ENCODE data around the gene VSIR.

VSIR gene

GRCh38 chr10:71749396-71749795 lies 23.9 kb downstream of the VSIR start:
- H3K4me3 ChIP-seq (replicated peaks; ENCODE audit: insufficient read depth, low read length) = no peak overlapping the region
- H3K27me3 ChIP-seq (ENCODE audit: insufficient read depth, poor library complexity, severe bottlenecking) = no peaks in the 10 kb centered on the region
- TF ChIP-seq SPI1 (IDR thresholded peaks at IDR 0.05; ENCODE audit: borderline replicate concordance, low read depth) = no peak
- TF ChIP-seq POLR2AphosphoS5 (IDR thresholded peaks at IDR 0.05; ENCODE audit: low read depth) = no peak
- TF ChIP-seq CTCF (IDR thresholded peaks at IDR 0.05; ENCODE audit: insufficient read depth, low read length) = no peak
- TF ChIP-seq GABPA (IDR thresholded peaks at IDR 0.05; ENCODE audit: low read depth) = no peak
- TF ChIP-seq REST (IDR thresholded peaks at IDR 0.05; ENCODE audit: insufficient replicate concordance, low read depth) = no peak
- peak overlapping the region; percentile 99 for H3K27ac ChIP-seq (replicated peaks)
- peak in 1 of 2 experiments; percentile 12 for DNase-seq (ENCODE audit: low read depth in 1 of 2, low spot score in 1 of 2)

- Histone ChIP-seq H3K27me3 (ENCODE audit: insufficient read depth, poor library complexity, severe bottlenecking) (no peaks in the 10 kb centered on the region), H3K4me3 (replicated peaks; ENCODE audit: insufficient read depth, low read length) (no peak overlapping the region), H3K27ac (replicated peaks) (peak overlapping the region; percentile 99)
- DNase-seq (ENCODE audit: low read depth in 1 of 2, low spot score in 1 of 2) = peak; percentile 90 to 98
- TF ChIP-seq CTCF (IDR thresholded peaks at IDR 0.05; ENCODE audit: insufficient read depth, low read length) (no peak), SPI1 (IDR thresholded peaks at IDR 0.05; ENCODE audit: borderline replicate concordance, low read depth) (peak; percentile 98), GABPA (IDR thresholded peaks at IDR 0.05; ENCODE audit: low read depth) (0 out of 2 replicates have a peak, but pooled peaks have one; percentile 26), REST (IDR thresholded peaks at IDR 0.05; ENCODE audit: insufficient replicate concordance, low read depth) (peak; percentile 13), POLR2AphosphoS5 (IDR thresholded peaks at IDR 0.05; ENCODE audit: low read depth) (peak; percentile 92)
Measured at GRCh38 chr10:71748671-71749191, 24.6 kb downstream of the VSIR start.

GRCh38 chr10:71747551-71748523 lies 25.5 kb downstream of the VSIR start:
- H3K4me3 ChIP-seq (replicated peaks; ENCODE audit: insufficient read depth, low read length) = no peak overlapping the region
- H3K27me3 ChIP-seq (ENCODE audit: insufficient read depth, poor library complexity, severe bottlenecking) = no peaks in the 10 kb centered on the region
- TF ChIP-seq POLR2AphosphoS5 (IDR thresholded peaks at IDR 0.05; ENCODE audit: low read depth) (peak; percentile 91), GABPA (IDR thresholded peaks at IDR 0.05; ENCODE audit: low read depth) (no peak), REST (IDR thresholded peaks at IDR 0.05; ENCODE audit: insufficient replicate concordance, low read depth) (peak; percentile 48), CTCF (IDR thresholded peaks at IDR 0.05; ENCODE audit: insufficient read depth, low read length) (no peak), SPI1 (IDR thresholded peaks at IDR 0.05; ENCODE audit: borderline replicate concordance, low read depth) (peak; percentile 98)
- peak overlapping the region; percentile 99 for H3K27ac ChIP-seq (replicated peaks)
- peak; percentile 82 to 94 for DNase-seq (ENCODE audit: low read depth in 1 of 2, low spot score in 1 of 2)

All from HL-60 (cell line).